22Rv1 (cell line): ENCODE measurements around the gene LCLAT1.

Experiments used
- CTCF ChIP-seq: fragments of 450-650 bp; IDR thresholded peaks from 2 replicates; pipeline ENCODE4 v1.5.1; 2017; ENCODE audit warnings: mild to moderate bottlenecking
- ZFX ChIP-seq: fragments of 450-650 bp; IDR thresholded peaks from 2 replicates; pipeline ENCODE4 v1.6.1; 2017; ENCODE audit warnings: antibody characterized with exemption, borderline replicate concordance

DNA sequence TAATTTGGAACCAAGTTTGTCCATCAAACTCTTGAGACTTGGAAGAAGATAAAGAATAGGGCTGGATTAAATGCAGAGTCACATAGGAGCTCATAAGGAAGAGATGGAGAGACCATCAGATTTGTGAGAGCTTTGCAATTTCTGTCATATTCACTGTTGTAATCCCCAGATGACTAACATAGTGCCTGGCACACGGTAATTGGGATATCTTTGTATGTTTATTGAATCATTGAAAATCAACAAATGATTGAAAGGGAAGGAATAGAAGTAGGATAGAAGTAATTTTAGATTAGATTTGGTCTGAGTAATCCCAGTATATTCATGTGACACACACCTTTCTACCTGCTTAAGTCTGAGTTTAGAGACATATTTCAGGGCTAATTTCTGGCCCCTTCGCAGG lies 75.4 kb downstream of the LCLAT1 start:
- no peak for TF ChIP-seq CTCF
- no peak for TF ChIP-seq ZFX
